ENCODE results near the gene SSBP4.

DNA sequence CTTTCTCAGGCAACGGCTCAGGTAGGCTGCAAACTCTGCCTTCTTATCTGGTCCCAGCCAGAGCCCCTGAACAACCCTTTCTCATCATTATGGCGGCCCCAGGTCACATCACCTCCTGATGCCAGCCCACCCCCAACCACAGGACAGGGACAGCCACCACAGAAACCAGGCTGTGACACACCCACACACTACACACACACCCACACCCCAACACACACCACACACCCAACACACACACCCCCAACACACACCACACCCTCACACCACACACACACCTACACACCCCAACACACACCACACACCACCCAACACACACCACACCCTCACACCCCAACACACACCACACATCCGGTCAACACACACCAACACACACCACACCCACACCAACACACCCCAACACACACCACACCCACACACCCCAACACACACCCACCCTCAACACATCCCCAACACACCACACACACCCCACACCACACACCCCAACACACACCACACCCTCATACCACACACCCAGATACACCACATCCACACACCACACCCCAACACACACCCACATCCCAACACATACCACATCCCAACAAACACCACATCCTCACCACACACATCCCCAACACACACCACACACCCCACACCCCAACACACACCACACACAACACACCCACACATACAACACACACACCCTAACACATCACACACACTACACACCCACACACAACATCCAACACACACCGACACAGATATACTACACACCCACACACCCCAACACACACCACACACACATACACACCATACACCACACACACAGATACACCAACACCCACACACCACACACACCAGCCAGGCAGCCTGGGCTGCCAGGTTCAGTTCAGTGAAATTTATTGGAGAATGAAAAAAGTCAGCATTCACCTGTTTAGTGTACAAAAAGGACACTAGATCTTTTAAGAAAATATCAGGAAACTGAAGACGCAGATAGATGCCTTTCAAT is 22.9 kb downstream of the SSBP4 start:
- TF ChIP-seq, protein P1, sequence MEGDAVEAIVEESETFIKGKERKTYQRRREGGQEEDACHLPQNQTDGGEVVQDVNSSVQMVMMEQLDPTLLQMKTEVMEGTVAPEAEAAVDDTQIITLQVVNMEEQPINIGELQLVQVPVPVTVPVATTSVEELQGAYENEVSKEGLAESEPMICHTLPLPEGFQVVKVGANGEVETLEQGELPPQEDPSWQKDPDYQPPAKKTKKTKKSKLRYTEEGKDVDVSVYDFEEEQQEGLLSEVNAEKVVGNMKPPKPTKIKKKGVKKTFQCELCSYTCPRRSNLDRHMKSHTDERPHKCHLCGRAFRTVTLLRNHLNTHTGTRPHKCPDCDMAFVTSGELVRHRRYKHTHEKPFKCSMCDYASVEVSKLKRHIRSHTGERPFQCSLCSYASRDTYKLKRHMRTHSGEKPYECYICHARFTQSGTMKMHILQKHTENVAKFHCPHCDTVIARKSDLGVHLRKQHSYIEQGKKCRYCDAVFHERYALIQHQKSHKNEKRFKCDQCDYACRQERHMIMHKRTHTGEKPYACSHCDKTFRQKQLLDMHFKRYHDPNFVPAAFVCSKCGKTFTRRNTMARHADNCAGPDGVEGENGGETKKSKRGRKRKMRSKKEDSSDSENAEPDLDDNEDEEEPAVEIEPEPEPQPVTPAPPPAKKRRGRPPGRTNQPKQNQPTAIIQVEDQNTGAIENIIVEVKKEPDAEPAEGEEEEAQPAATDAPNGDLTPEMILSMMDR (IDR thresholded peaks at IDR 0.05), result no peak
- no peak for TF ChIP-seq POLR2A (IDR thresholded peaks at IDR 0.05)

All from testis (tissue), 2 donors.